Subcutaneous adipose tissue (tissue), 4 donors: ENCODE results near the gene SLC25A34. TPM values are rescaled to one million over a fixed set of nuclear protein-coding genes. Genes with fewer than 3 reads are reported as not detected.

Experiments used
- CTCF ChIP-seq: fragments of 450-650 bp; IDR thresholded peaks from one replicate; pipeline ENCODE4 v1.5.1; 2016; ENCODE audit warnings: low read depth, mild to moderate bottlenecking, control low read depth, antibody characterized with exemption, moderate library complexity
- total RNA-seq, 4 donors: library from RNA; depleted of rRNA; stranded (reverse); fragments of >200 nt; gene quantifications; one replicate each; pipeline ENCODE4 v1.1.0, GENCODE V29; 2016

The SLC25A34 gene
- total RNA-seq, 4 donors from 2014 or later: 0.44 to 11.1 (median 1.1) TPM

GRCh38 chr1:15706751-15707150, 29.3 kb upstream of the SLC25A34 start:
- TF ChIP-seq CTCF: no peak

GRCh38 chr1:15707239-15707925, 28.7 kb upstream of the SLC25A34 start:
- no peak for TF ChIP-seq CTCF

GRCh38 chr1:15708486-15709137, 27.4 kb upstream of the SLC25A34 start:
- TF ChIP-seq CTCF: no peak

GRCh38 chr1:15709226-15709625, 26.8 kb upstream of the SLC25A34 start:
- no peak for TF ChIP-seq CTCF

GRCh38 chr1:15712168-15712567, 23.9 kb upstream of the SLC25A34 start:
- TF ChIP-seq CTCF: no peak

- no peak for TF ChIP-seq CTCF
Measured at GRCh38 chr1:15714406-15715136, 21.5 kb upstream of the SLC25A34 start.

GRCh38 chr1:15717418-15718125, 18.5 kb upstream of the SLC25A34 start:
- TF ChIP-seq CTCF: no peak
